GM21717 (cell line): ENCODE measurements around the gene SP3.
A peak's percentile ranks its signal among the peaks of the same experiment; 100 is the strongest.

ENCODE experiments used
- ATAC-seq: cut with Tn5 transposase; IDR thresholded peaks from one replicate; pipeline ENCODE4 v1.9.1; 2021; ENCODE audit warnings: mild to moderate bottlenecking, moderate library complexity; ENCODE audit not compliant: unreplicated experiment

Gene SP3

GRCh38 chr2:173860082-173860481 lies 105.1 kb downstream of the SP3 start:
- ATAC-seq = no peak

GRCh38 chr2:173858291-173858731 lies 106.9 kb downstream of the SP3 start:
- peak; percentile 90 for ATAC-seq
